Hindlimb muscle (tissue), 1 donor: Measurements from ENCODE around the gene SCYGR8. TPM values are rescaled to one million over a fixed set of nuclear protein-coding genes. Genes with fewer than 3 reads are reported as not detected.
"Not testable (repeated sequence)": the region's sequence is repeated elsewhere in the genome, so short reads cannot be mapped to it uniquely, and the experiment has no call there.

Source experiments
- DNase-seq: peaks from one replicate; pipeline ENCODE4 v3.0.0-alpha.2; 2013
- polyA plus RNA-seq: library from polyadenylated mRNA; unstranded; fragments of 120-200 nt; gene quantifications from one replicate; pipeline ENCODE4 v1.2.1, GENCODE V29; 2013; ENCODE audit not compliant: insufficient read length

SCYGR8 gene, protein sequence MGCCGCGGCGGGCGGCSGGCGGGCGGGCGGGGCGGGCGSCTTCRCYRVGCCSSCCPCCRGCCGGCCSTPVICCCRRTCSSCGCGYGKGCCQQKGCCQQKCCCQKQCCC
- polyA plus RNA-seq: not detected

- DNase-seq: no peak
These were observed at the start of gene SCYGR8 for GRCh38 chr2:227745594-227745993. SCYGR8 (plus strand) TSS chr2:227745894; CDS start chr2:227745894, 0 bp downstream.

- DNase-seq: no peak
These were observed 48.6 kb upstream of the SCYGR8 start for GRCh38 chr2:227696990-227697679.

DNA sequence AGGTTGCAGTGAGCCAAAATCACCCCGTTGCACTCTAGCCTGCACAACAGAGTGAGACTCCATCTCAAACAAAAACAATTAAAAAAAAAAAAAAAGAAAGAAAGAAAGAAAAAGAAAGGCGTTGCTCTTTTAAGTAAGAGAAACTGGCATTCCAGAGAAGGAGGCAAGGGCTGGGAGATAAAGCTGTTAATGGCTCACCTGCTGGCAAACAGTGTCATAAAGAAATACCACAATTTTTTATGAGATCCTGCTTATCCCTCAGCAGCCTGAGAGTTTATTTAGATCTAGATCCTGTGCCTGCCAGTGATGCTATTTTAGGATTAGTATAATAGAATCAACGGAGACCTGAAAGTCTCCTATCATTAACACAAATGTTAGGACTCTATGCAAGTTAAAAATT lies 44.1 kb upstream of the SCYGR8 start:
- no peak for DNase-seq

DNA sequence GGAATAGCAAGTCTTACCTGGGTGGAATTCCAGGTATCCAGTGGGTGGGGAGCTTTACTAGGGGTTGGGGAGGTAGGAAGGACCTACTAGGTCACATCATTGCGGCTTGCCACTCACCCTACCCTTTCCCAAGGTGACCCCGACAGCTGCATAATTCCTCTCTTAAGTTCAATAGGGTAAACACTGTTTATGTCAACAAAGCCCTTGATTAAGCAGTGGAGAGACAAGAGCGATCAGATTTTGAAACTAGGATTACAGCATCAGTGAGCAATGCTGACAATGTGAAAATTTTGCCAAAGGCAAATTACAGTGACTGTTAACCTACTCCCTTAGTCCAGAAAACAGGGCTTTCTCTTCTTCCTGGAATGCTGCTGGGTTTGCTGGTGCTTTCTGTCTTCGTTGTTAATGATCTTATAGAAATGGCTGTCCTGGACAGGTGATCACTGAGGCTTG lies 42.4 kb upstream of the SCYGR8 start:
- DNase-seq: no peak

- DNase-seq: no peak
These were observed 41.7 kb upstream of the SCYGR8 start for GRCh38 chr2:227703961-227704360.

DNA sequence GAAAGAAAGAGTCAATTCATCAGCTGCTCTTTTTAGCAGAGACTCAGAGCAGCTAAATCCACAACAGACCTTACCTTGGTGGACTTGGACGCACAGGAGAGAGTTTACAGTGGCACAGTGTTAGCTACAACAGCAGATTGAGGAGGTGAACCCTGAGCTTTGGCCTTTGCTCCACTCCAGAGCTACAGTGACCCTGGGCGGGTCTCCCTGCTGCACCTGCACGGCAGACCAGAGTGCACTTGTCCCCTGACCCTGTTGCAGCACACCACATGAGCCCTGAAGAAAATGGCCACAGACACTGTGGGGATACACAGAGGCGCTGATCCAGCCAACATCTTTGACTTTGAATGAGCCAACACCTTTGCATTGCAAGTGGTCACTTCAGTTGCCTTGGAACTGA lies 38.8 kb upstream of the SCYGR8 start:
- DNase-seq: no peak

DNA sequence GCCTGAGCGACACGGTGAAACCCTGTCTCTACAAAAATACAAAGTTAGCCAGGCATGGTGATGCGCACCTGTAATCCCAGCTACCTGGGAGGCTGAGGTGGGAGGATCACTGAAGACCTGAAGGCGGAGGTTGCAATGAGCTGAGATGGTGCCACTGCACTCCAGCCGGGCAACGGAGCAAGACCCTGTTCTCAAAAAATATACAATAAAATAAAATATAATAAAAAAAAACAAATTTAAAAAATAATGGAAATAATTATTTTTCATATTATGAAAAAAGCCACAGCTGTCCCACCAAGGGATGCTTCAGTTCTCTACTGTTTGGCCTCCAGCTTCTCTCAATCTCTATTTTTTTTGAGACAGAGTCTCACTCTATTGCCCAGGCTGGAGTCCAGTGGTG lies 38.3 kb upstream of the SCYGR8 start:
- no peak for DNase-seq

- no peak for DNase-seq
These were observed 34.7 kb upstream of the SCYGR8 start for GRCh38 chr2:227710986-227711385.

- no peak for DNase-seq
These were observed 32.4 kb upstream of the SCYGR8 start for GRCh38 chr2:227713291-227713690.

- peak; percentile 3 for DNase-seq
These were observed 29.2 kb upstream of the SCYGR8 start for GRCh38 chr2:227716501-227716900.

GRCh38 chr2:227717687-227718567 lies 27.8 kb upstream of the SCYGR8 start, which contains the start of gene SLC19A3:
SLC19A3 (minus strand) TSS chr2:227718028; CDS start chr2:227702318, 15,710 bp downstream.
- peak; percentile 95 for DNase-seq

GRCh38 chr2:227719641-227720040 lies 26.1 kb upstream of the SCYGR8 start:
- no peak for DNase-seq

- no peak for DNase-seq
These were observed 25.0 kb upstream of the SCYGR8 start for GRCh38 chr2:227720680-227721079.

GRCh38 chr2:227722821-227723220 lies 22.9 kb upstream of the SCYGR8 start:
- not testable (repeated sequence) for DNase-seq

GRCh38 chr2:227724394-227725039 lies 21.2 kb upstream of the SCYGR8 start, which contains the start of gene SCYGR6:
SCYGR6 (minus strand) TSS chr2:227724757; CDS start chr2:227724757, 0 bp downstream.
- no peak for DNase-seq

- no peak for DNase-seq
These were observed 17.7 kb upstream of the SCYGR8 start, which contains the start of gene SCYGR7 for GRCh38 chr2:227728035-227728434. SCYGR7 (plus strand) TSS chr2:227728335; CDS start chr2:227728335, 0 bp downstream.

DNA sequence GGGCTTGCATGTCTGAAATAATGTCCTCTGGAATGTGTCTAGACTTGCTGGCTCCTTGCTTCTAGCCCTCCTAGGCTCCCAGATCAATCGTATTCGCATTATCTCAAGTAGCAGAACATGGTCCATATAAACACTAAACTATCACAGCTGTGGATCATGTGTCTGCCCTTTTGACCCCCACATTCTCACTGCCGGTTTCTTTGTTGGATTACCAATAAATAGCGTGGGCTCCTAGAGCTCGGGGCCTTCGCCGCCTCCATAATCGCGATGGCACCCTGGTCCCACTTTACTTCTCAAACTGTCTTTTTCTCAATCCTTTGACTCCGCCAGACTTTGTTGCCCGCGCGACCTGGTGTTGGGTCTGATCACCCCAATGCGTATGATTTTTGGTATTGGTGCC lies 6.3 kb upstream of the SCYGR8 start:
- DNase-seq: no peak

DNA sequence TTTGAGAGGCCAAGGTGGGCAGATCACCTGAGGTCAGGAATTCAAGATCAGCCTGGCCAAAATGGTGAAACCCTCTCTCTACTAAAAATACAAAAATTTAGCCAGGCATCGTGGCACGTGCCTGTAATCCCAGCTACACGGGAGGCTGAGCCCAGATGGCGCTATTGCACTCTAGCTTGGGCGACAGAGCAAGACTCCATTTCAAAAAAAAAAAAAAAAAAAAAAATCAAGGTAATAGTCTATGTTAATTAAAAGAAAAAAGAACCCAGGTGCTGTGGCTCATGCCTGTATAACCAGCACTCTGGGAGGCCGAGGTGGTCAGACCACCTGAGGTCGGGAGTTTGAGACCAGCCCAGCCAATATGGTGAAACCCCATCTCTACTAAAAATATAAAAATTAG lies 5.0 kb upstream of the SCYGR8 start:
- DNase-seq: not testable (repeated sequence)

GRCh38 chr2:227748079-227748478 lies 2.4 kb downstream of the SCYGR8 start:
- DNase-seq: no peak

DNA sequence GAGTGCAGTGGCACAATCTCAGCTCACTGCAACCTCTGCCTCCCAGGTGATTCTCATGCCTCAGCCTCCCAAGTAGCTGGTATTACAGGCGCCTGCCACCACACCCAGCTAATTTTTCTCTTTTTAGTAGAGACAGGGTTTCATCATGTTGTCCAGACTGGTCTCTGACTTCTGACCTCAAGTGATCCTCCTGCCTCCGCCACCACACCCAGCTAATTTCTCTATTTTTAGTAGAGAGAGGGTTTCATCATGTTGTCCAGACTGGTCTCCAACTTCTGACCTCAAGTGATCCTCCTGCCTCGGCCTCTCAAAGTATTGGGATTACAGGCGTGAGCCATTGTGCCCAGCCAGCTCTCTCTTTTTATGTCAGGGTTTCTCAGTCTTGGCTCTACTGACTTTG lies 10.6 kb downstream of the SCYGR8 start:
- DNase-seq: not testable (repeated sequence)

- DNase-seq: no peak
These were observed 13.9 kb downstream of the SCYGR8 start for GRCh38 chr2:227759411-227760118.
